ENCODE results near the gene NALCN.

NALCN gene

DNA sequence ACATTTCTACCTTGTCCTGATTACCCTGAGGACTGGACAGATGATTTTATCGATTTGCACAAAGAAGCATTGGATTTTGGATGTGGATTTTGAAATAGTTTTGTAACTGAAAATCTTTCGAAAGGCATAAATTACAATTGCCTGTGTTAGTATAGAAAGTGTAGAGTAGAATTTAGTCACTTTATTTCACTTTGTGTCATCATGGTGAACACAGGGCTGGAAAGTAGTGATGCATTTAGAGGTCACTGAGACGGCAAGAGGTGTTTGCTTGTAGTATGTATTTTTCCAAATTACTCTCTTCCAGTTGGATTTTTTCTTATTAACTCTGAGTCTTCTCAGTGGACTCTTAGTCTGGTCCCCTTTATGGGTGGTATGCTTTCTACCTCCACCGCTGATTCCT is 326.0 kb downstream of the NALCN start:
- no peaks in the 10 kb centered on the region for H3K36me3 ChIP-seq (ENCODE audit: control insufficient read depth, insufficient read depth, low read length)
- H3K4me3 ChIP-seq (replicated peaks; ENCODE audit: low read depth, low read length) = no peak overlapping the region
- H3K27me3 ChIP-seq (replicated peaks; ENCODE audit: control insufficient read depth, insufficient read depth, low read length) = no peaks in the 10 kb centered on the region
- no peak for DNase-seq (ENCODE audit: extremely low read depth, insufficient read length)
- TF ChIP-seq, protein P1, sequence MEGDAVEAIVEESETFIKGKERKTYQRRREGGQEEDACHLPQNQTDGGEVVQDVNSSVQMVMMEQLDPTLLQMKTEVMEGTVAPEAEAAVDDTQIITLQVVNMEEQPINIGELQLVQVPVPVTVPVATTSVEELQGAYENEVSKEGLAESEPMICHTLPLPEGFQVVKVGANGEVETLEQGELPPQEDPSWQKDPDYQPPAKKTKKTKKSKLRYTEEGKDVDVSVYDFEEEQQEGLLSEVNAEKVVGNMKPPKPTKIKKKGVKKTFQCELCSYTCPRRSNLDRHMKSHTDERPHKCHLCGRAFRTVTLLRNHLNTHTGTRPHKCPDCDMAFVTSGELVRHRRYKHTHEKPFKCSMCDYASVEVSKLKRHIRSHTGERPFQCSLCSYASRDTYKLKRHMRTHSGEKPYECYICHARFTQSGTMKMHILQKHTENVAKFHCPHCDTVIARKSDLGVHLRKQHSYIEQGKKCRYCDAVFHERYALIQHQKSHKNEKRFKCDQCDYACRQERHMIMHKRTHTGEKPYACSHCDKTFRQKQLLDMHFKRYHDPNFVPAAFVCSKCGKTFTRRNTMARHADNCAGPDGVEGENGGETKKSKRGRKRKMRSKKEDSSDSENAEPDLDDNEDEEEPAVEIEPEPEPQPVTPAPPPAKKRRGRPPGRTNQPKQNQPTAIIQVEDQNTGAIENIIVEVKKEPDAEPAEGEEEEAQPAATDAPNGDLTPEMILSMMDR (IDR thresholded peaks at IDR 0.05; ENCODE audit: insufficient read depth, low read length, poor library complexity, severe bottlenecking) = no peak

DNA sequence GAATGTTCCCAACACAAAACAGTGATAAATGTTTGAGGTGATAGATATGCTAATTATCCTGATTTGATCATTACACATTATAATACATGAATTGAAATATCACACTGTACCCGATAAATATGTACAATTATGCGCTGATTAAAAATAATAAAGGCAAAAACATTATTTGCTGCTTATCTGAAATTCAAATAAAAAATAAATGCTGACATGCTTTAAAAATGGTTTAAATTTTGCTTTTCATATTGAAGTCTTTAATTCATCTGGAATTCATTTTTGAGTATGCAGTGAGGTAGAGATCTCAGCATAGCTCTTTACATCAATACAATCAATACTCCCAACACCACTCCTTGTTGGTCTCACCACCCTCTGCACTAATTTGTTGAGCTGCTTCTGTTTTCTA is 330.8 kb downstream of the NALCN start:
- no peak for DNase-seq (ENCODE audit: extremely low read depth, insufficient read length)
- H3K4me3 ChIP-seq (replicated peaks; ENCODE audit: low read depth, low read length) = no peak overlapping the region
- H3K27me3 ChIP-seq (replicated peaks; ENCODE audit: control insufficient read depth, insufficient read depth, low read length) = no peaks in the 10 kb centered on the region
- H3K36me3 ChIP-seq (ENCODE audit: control insufficient read depth, insufficient read depth, low read length) = no peaks in the 10 kb centered on the region
- TF ChIP-seq, protein P1 (IDR thresholded peaks at IDR 0.05; ENCODE audit: insufficient read depth, low read length, poor library complexity, severe bottlenecking) = no peak

DNA sequence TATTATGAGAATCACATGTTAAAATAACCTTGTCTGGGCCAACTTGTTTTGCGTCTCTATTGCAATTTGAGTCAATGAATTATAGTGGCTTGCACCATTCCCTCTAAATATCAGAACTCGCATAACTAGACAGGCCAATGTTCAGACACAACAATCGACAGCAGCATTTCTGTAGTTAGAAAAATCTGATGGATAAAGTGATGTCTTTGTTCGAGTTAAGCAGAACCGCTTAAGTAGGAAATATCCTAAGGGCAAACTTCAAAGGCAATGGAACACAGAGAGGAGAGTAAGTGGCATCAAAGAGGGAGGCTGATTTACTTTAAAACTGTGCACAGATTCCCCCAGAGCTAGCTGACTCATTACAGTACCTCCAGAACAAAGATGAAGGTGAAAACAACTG is 333.9 kb downstream of the NALCN start:
- TF ChIP-seq, protein P1 (IDR thresholded peaks at IDR 0.05; ENCODE audit: insufficient read depth, low read length, poor library complexity, severe bottlenecking) = no peak
- no peak for DNase-seq (ENCODE audit: extremely low read depth, insufficient read length)
- no peaks in the 10 kb centered on the region for H3K36me3 ChIP-seq (ENCODE audit: control insufficient read depth, insufficient read depth, low read length)

DNA sequence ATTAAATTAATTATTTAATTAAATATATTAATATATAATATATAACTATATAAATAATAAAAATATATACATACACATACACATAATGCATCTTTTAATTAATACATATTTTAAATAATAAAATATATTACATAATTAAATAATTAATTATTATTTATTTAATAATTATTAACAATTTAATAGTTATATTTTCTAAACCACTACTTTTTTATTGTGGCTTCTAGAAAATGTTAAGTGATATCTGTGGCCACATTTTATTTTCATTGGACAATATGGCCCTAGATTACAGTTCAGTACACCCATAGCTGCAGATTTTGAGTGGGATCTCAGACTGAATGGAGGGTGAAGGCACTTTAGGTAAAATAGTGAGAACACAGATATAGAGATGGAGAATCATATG is 335.7 kb downstream of the NALCN start:
- Histone ChIP-seq H3K4me3 (replicated peaks; ENCODE audit: low read depth, low read length) (no peak overlapping the region), H3K36me3 (ENCODE audit: control insufficient read depth, insufficient read depth, low read length) (no peaks in the 10 kb centered on the region), H3K27me3 (replicated peaks; ENCODE audit: control insufficient read depth, insufficient read depth, low read length) (no peaks in the 10 kb centered on the region)
- TF ChIP-seq, protein P1 (IDR thresholded peaks at IDR 0.05; ENCODE audit: insufficient read depth, low read length, poor library complexity, severe bottlenecking) = no peak
- no peak for DNase-seq (ENCODE audit: extremely low read depth, insufficient read length)

More for the DNA sequence above, 333.9 kb downstream of the NALCN start:
- Histone ChIP-seq H3K27me3 (replicated peaks; ENCODE audit: control insufficient read depth, insufficient read depth, low read length) (no peaks in the 10 kb centered on the region), H3K4me3 (replicated peaks; ENCODE audit: low read depth, low read length) (no peak overlapping the region)

DNA sequence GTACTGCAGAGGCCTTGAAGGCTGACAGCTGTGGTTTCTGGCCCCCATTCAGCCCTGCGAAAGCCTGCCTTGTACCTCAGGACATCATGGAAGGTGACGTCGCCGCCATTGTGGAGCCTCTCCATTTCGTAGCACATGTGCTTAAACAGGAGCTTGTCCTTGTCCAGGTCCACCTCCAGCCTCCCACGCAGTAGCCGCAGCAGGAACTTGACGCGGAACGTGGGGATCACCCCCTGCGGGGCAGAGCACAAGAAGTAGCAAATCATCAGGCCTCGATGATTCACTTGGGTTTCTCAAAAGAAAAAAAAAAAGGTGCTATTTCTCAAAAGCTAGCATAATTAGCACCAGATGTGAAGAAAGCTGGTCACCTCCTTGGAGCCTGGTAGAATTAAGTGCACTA is 351.0 kb downstream of the NALCN start:
- no peak for DNase-seq (ENCODE audit: extremely low read depth, insufficient read length)
- H3K36me3 ChIP-seq (ENCODE audit: control insufficient read depth, insufficient read depth, low read length) = no peaks in the 10 kb centered on the region
- H3K4me3 ChIP-seq (replicated peaks; ENCODE audit: low read depth, low read length) = no peak overlapping the region
- TF ChIP-seq, protein P1 (IDR thresholded peaks at IDR 0.05; ENCODE audit: insufficient read depth, low read length, poor library complexity, severe bottlenecking) = no peak
- no peaks in the 10 kb centered on the region for H3K27me3 ChIP-seq (replicated peaks; ENCODE audit: control insufficient read depth, insufficient read depth, low read length)

DNA sequence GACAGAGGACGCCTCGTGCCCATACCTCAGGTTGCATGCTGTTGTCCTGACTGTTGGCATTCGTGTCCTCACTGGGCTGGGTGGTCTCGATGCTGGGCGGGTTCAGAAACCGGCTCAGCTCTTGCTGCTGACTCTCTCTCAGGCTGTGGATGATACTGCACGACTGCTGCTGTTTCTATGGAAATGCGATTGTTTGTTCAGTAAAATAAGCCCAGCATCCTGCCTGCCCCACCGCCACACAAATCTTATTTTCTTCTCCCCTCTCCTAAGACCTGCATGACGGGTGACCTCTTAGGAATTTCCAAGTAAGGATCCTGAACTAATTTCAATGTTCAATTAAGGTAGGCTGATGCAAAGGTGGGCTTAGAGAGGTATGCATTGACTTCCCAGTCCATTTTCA is 356.5 kb downstream of the NALCN start:
- H3K27me3 ChIP-seq (replicated peaks; ENCODE audit: control insufficient read depth, insufficient read depth, low read length) = no peaks in the 10 kb centered on the region
- TF ChIP-seq, protein P1 (IDR thresholded peaks at IDR 0.05; ENCODE audit: insufficient read depth, low read length, poor library complexity, severe bottlenecking) = no peak
- H3K4me3 ChIP-seq (replicated peaks; ENCODE audit: low read depth, low read length) = no peak overlapping the region
- DNase-seq (ENCODE audit: extremely low read depth, insufficient read length) = no peak
- no peaks in the 10 kb centered on the region for H3K36me3 ChIP-seq (ENCODE audit: control insufficient read depth, insufficient read depth, low read length)
